AG04449 (cell line): ENCODE data around the gene KDM1B.
"Not testable (repeated sequence)": the region's sequence is repeated elsewhere in the genome, so short reads cannot be mapped to it uniquely, and the experiment has no call there.

Source experiments
- CTCF ChIA-PET: fragments of 350-600 bp; formaldehyde crosslinking; extraction: SDS; loops from one replicate; lab custom pipeline; 2021; ENCODE audit warnings: antibody characterized with exemption; lab: Yijun Ruan, JAX
- POLR2A ChIA-PET: fragments of 400-600, 350-600 bp; formaldehyde crosslinking; extraction: SDS; loops from one replicate; lab custom pipeline; 2020; ENCODE audit warnings: antibody characterized with exemption, inconsistent platforms; lab: Yijun Ruan, JAX
- DNase-seq: peaks from one replicate; pipeline ENCODE4 v3.0.0-alpha.2; 2010; ENCODE audit warnings: low read depth, low spot score
- H3K4me3 ChIP-seq: 2 replicates; pipeline ENCODE4 v1.5.1; 2011; ENCODE audit warnings: low read depth, mild to moderate bottlenecking, control low read depth, low read length
- TF ChIP-seq, protein P1 (sequence below): IDR thresholded peaks from one replicate; pipeline ENCODE4 v1.5.1; 2011; ENCODE audit warnings: mild to moderate bottlenecking, moderate library complexity, low read length, control low read depth, inconsistent platforms; ENCODE audit not compliant: insufficient read depth; ENCODE audit errors: missing control alignments

Gene KDM1B

DNA sequence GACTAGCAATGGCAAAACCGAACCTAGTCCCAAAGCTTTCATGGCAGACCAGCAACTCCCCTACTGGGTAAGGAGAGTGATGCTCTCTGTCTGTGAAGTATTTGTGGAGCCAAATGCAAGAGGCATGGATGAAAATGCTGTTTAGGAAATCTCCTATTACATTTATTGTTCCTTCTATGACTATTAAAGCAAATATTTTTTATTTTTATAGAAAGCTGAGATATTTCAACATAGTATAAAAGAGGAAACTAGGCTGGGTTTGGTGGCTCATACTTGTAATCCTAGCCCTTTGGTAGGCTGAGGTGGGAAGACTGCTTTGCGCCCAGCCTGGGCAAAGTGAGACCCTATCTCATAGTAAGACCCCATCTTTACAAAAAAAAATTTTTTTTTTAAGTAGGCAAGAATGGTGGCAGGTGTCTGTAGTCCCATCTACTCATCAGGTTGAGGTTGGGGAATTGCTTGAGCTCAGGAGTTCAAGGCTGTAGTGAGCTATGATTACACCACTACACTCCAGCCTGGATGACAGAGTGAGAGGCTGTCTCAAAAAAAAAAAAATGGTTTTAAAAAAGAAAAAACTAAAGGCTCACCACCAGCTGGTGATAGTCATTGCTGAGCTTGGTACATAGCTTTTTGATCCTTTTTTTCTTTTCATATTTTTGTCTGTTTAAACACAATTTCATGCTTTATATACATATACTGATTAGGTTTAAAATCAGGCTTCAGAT, 11.3 kb downstream of the KDM1B start:
- CTCF ChIA-PET = no interaction called here
- POLR2A ChIA-PET = no interaction called here
- TF ChIP-seq, protein P1, sequence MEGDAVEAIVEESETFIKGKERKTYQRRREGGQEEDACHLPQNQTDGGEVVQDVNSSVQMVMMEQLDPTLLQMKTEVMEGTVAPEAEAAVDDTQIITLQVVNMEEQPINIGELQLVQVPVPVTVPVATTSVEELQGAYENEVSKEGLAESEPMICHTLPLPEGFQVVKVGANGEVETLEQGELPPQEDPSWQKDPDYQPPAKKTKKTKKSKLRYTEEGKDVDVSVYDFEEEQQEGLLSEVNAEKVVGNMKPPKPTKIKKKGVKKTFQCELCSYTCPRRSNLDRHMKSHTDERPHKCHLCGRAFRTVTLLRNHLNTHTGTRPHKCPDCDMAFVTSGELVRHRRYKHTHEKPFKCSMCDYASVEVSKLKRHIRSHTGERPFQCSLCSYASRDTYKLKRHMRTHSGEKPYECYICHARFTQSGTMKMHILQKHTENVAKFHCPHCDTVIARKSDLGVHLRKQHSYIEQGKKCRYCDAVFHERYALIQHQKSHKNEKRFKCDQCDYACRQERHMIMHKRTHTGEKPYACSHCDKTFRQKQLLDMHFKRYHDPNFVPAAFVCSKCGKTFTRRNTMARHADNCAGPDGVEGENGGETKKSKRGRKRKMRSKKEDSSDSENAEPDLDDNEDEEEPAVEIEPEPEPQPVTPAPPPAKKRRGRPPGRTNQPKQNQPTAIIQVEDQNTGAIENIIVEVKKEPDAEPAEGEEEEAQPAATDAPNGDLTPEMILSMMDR = no peak
- H3K4me3 ChIP-seq = no peak overlapping the region
- DNase-seq = no peak

DNA sequence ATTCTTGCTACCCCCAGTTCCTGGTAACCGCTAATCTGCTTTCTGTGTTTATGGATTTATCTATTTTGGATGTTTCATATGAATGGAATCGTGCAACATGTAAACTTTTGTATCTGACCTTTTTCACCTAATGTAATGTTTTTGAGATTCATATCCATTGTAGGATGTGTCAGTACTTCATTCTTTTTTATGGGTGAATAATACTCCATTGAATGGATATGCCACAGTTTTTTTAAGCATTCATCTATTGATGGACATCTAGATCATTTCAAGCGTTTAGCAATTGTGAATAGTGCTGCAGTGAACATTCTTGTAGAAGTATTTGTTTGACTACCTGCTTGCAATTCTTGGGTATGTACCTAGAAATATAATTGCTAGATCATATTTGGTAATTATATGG, 13.0 kb downstream of the KDM1B start:
- POLR2A ChIA-PET = no interaction called here
- TF ChIP-seq, protein P1 = no peak
- no peak for DNase-seq
- H3K4me3 ChIP-seq = no peak overlapping the region
- CTCF ChIA-PET = no interaction called here

DNA sequence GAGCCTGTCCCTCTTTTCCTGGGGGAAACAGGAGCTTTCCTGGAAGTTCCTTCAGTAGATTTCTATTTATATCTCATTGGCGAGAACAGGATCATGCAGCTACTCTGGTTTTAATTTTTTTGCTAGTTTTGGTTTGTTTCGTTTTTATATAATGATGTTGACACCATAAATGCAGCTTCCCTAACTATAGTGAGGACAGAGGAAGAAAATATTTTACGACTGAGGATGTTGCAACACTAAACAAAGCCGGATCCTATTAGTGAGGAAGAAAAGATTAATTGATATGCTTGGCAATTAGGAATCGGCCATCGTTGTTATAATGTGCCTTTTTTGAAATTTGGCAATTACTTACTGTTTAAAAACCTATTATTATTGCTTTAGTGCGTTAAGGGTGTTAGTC, 16.6 kb downstream of the KDM1B start:
- POLR2A ChIA-PET = no interaction called here
- TF ChIP-seq, protein P1 = no peak
- H3K4me3 ChIP-seq = no peak overlapping the region
- CTCF ChIA-PET = no interaction called here
- no peak for DNase-seq

DNA sequence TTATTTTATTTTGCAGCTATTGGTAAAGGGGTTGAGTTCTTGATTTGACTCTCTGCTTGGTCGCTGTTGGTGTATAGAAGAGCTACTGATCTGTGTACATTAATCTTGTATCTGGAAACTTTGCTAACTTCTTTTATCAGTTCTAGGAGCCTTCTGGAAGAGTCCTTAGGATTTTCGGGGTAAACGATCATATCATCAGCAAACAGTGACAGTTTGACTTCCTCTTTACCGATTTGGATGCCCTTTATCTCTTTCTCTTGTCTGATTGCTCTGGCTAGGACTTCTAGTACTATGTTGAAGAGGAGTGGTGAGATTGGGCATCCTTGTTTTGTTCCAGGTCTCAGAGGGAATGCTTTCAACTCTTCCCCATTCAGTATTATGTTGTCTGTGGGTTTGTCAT, 21.0 kb downstream of the KDM1B start:
- DNase-seq, CTCF ChIA-PET, POLR2A ChIA-PET, H3K4me3 ChIP-seq: not testable (repeated sequence)

DNA sequence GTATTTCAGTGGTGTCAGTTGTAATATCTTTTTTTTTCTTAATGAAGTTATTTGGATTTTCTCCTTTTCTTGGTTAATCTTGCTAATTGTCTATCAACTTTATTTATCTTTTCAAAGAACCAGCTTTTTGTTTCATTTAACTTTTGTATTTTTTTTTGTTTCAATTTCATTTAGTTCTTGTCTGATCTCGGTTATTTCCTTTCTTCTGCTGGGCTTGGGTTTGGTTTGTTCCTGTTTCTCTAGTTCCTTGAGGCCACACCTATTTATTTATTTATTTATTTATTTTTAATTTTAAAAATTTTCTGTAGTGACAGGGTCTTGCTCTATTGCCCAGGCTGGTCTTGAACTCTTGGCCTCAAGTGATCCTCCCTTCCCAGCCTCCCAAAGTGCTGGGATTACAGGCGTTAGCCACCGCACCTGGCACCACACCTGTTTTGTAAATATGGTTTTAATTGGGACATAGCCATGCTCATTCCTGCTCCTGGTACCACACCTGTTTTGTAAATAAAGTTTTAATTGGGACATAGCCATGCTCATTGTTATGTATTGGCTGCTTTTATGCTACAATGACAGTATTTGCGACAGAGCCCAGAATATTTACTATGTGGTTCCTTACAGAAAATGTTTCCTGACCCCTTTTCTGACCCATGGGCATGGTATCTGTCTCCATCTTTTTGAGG, 22.2 kb downstream of the KDM1B start:
- ChIA-PET POLR2A (no interaction called here), CTCF (no interaction called here)
- no peak overlapping the region for H3K4me3 ChIP-seq
- TF ChIP-seq, protein P1 = no peak
- no peak for DNase-seq

DNA sequence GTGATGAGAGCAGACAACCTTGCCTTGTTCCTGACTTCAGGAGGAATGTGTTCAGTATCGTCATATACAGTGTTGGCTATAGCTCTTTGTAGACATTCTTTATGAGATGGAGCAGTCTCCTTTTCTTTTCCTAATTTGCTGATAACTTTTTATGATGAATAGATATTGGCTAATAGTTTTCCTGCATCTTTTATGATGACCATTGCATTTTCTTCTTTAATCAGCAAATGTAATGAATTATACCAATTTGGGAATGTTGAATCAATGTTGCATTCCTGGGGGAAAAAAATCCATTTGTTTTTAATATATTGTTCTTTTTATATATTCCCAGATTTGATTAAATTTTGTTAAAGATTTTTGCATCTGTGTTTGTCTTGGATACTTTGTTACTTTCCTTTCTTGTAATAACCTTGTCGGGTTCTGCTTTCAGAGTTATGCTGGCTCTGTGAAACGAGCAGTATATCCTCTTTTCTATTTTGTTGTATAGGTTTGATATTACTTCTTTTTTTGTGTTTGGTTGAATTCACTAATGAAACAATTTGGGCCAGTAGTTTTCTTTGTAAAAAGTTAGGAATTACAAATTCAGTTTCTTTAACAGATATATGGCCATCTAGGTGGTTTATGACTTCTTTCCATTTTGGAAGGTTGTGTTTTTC, 23.9 kb downstream of the KDM1B start:
- TF ChIP-seq, protein P1 = no peak
- H3K4me3 ChIP-seq = no peak overlapping the region
- no peak for DNase-seq
- ChIA-PET POLR2A (no interaction called here), CTCF (no interaction called here)
